ENCODE measurements around the gene HECW1. TPM values are rescaled to one million over a fixed set of nuclear protein-coding genes. Genes with fewer than 3 reads are reported as not detected.

Gene HECW1
- total and polyA plus RNA-seq, 4 donors, result 0.77 to 1.9 (median 1.0) TPM; not detected in 1

DNA sequence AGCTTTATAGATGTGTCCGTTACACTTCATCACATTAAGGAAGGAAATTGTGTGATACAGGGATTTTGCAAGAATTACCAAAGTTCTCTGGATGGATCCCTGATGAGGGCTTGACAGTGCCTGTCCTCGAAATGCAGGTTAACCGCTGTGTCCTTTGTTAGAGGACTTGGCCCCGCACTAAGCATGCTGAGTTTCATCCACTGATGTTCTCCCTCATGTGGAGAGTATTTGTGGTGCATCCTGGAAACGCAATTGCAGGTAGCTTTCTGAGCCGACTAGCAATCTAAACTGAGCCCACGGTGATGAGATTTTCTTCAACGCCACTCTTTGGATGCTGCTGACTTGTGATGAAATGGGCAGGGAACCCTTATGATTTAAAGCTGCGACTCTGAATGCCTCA is 398.6 kb downstream of the HECW1 start:
- Histone ChIP-seq H3K27me3 (ENCODE audit: control insufficient read depth in 1 of 2, insufficient read depth in 2 of 2, low read length in 1 of 2) (peaks cover 0 to 2% of the 10 kb centered on the region in 2 donors), H3K4me3 (ENCODE audit: low read length in 2 of 2) (no peak overlapping the region), H3K36me3 (ENCODE audit: control insufficient read depth in 1 of 2, insufficient read depth in 2 of 2, low read length in 1 of 2) (no peaks in the 10 kb centered on the region), H3K27ac (ENCODE audit: low read depth in 1 of 2, low read length in 2 of 2) (no peak overlapping the region), H3K9me3 (ENCODE audit: control insufficient read depth, low read length) (peaks cover 3% of the 10 kb centered on the region), H3K4me1 (ENCODE audit: control insufficient read depth in 1 of 2, insufficient read depth in 2 of 2, low read length in 2 of 2) (no peaks in the 10 kb centered on the region)
- DNase-seq, result no peak
- intact Hi-C loops (cut with DNase I), result no loop called here
- ATAC-seq (ENCODE audit: low FRiP score), result no peak
- WGBS, 2 donors, result 74 to 82% methylated on average over 9 of the region's 9 CpGs

DNA sequence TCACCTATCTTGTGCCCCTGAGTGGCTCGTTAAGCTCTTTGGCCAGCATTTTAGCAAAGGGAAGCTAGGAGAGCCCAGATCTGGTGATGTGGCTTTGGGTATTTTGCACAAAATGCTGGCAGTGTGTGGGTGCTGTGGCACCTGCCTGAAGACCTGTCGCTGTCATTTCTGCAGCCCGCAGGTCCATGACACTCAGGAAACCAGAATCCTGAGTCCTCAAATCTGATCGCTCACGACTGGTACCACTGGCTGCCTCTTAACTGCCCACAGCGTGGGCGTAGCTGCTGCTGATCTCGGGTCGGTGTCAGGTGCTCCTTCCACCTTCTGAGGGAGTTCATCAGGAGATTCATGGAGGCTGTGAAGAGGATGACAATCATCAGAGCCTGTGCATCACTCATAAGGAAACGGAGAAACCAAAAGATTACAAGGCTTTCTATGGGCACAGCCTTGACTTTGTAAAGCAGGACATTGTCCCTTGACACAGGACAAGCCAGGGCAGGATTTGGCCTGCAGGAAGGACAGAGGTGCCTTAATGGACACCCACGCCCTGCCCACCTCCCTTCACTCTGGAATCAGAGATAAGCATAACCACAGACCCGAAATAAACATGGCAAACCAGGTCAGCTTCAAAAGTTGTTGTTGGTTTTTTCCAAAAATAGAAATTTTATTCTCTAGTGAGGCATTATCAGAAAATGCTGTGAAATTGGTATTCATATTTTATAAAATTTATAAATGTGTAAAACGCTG is 399.5 kb downstream of the HECW1 start:
- intact Hi-C loops (cut with DNase I), result no loop called here
- 82 to 92% methylated on average over 13 of the region's 13 CpGs for WGBS, 2 donors

DNA sequence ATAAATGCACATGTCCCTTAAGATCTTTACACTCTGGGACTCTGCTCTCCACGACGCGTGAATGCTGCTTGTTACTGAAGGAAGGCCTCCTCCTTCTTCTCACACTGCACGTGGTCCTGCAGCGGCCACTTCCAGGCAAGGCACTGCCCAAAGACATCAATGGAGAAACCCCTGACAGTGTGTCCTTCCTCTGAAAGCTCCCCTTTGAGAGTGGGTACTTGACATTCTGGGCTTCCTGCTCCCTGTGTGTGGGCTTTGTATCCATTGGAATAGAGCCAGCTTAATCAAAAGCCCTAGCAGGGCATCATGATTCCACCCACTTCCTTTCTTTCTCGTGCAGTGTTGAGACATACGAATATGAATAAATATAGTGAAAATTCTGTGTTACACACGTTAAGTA is 400.8 kb downstream of the HECW1 start:
- Histone ChIP-seq H3K4me1 (ENCODE audit: control insufficient read depth in 1 of 2, insufficient read depth in 2 of 2, low read length in 2 of 2) (no peaks in the 10 kb centered on the region), H3K27ac (ENCODE audit: low read depth in 1 of 2, low read length in 2 of 2) (no peak overlapping the region), H3K36me3 (ENCODE audit: control insufficient read depth in 1 of 2, insufficient read depth in 2 of 2, low read length in 1 of 2) (no peaks in the 10 kb centered on the region), H3K4me3 (ENCODE audit: low read length in 2 of 2) (no peak overlapping the region), H3K9me3 (ENCODE audit: control insufficient read depth, low read length) (peaks cover 1% of the 10 kb centered on the region), H3K27me3 (ENCODE audit: control insufficient read depth in 1 of 2, insufficient read depth in 2 of 2, low read length in 1 of 2) (peaks cover 0 to 2% of the 10 kb centered on the region in 2 donors)
- no peak for ATAC-seq (ENCODE audit: low FRiP score)
- intact Hi-C loops (cut with DNase I), result no loop called here
- DNase-seq, result no peak
- 43 to 50% methylated on average over 8 of the region's 8 CpGs for WGBS, 2 donors

More for the DNA sequence above, 399.5 kb downstream of the HECW1 start:
- ATAC-seq (ENCODE audit: low FRiP score) (no peak), DNase-seq (no peak)
- Histone ChIP-seq H3K4me3 (ENCODE audit: low read length in 2 of 2) (no peak overlapping the region), H3K36me3 (ENCODE audit: control insufficient read depth in 1 of 2, insufficient read depth in 2 of 2, low read length in 1 of 2) (no peaks in the 10 kb centered on the region), H3K4me1 (ENCODE audit: control insufficient read depth in 1 of 2, insufficient read depth in 2 of 2, low read length in 2 of 2) (no peaks in the 10 kb centered on the region), H3K27ac (ENCODE audit: low read depth in 1 of 2, low read length in 2 of 2) (no peak overlapping the region), H3K9me3 (ENCODE audit: control insufficient read depth, low read length) (peaks cover 3% of the 10 kb centered on the region), H3K27me3 (ENCODE audit: control insufficient read depth in 1 of 2, insufficient read depth in 2 of 2, low read length in 1 of 2) (peaks cover 0 to 2% of the 10 kb centered on the region in 2 donors)

DNA sequence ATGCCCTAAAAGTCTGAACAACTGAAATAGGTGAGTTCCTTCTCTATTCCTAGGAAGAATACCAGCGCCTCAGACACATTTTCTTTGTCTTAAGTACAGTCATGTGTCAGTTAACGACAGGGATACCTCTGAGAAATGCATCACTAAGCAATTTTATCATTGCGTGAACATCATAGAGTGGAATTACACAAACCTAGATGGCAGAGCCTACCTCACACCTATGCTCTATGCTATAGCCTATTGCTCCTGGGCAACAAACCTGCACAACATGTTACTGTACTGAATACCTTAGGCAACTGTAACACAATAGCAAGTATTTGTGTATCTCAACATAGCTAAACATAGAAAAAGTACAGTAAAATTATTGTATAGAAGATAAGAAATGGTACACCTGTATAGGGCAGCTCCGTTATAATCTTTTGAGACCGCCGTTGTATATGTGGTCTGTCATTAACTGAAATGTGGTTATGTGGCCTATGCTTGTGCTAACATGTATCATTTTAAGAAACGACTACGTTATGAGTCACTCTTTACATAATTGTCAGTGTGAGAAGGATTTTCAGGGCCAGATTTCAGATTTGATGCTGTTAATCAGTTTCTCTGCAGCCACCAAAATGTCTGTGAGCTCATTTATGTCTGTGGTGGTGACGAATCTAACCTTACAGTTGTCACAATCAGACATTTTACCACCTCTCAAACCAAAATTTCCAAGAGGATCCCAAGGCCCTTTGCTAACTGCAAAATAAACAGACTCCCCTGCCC is 404.3 kb downstream of the HECW1 start:
- WGBS, 2 donors, result 85% methylated on average over 9 of the region's 9 CpGs

DNA sequence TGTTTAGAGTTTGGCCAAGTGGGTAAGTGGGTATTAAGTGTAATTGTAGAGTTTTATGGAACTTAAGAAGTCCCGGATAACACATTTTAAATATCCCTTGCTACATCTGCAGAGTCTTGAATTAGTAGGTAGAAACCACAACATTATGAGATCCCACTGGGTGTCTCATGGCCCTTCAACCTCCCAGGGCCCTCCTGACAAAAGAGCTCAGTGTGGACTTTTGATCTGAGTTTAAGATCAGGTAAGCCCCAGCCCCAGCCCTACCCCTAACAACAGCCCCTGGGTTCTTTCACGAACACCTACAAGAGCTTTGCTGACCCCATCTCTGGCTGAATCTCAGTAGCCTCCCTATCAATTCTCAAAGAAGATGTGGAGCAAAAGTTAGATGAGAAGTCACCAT is 405.0 kb downstream of the HECW1 start:
- Histone ChIP-seq H3K36me3 (ENCODE audit: control insufficient read depth in 1 of 2, insufficient read depth in 2 of 2, low read length in 1 of 2) (no peaks in the 10 kb centered on the region), H3K9me3 (ENCODE audit: control insufficient read depth, low read length) (no peaks in the 10 kb centered on the region), H3K4me3 (ENCODE audit: low read length in 2 of 2) (no peak overlapping the region), H3K4me1 (ENCODE audit: control insufficient read depth in 1 of 2, insufficient read depth in 2 of 2, low read length in 2 of 2) (no peaks in the 10 kb centered on the region), H3K27me3 (ENCODE audit: control insufficient read depth in 1 of 2, insufficient read depth in 2 of 2, low read length in 1 of 2) (peaks cover 0 to 2% of the 10 kb centered on the region in 2 donors), H3K27ac (ENCODE audit: low read depth in 1 of 2, low read length in 2 of 2) (no peak overlapping the region)
- no peak for DNase-seq
- ATAC-seq (ENCODE audit: low FRiP score), result no peak
- intact Hi-C loops (cut with DNase I), result no loop called here
- 64 to 67% methylated on average over 2 of the region's 2 CpGs for WGBS, 2 donors

More for the DNA sequence above, 404.3 kb downstream of the HECW1 start:
- H3K4me1 ChIP-seq (ENCODE audit: control insufficient read depth in 1 of 2, insufficient read depth in 2 of 2, low read length in 2 of 2), result no peaks in the 10 kb centered on the region
- H3K36me3 ChIP-seq (ENCODE audit: control insufficient read depth in 1 of 2, insufficient read depth in 2 of 2, low read length in 1 of 2), result no peaks in the 10 kb centered on the region
- ATAC-seq (ENCODE audit: low FRiP score) (no peak), DNase-seq (no peak)
- no peak overlapping the region for H3K27ac ChIP-seq (ENCODE audit: low read depth in 1 of 2, low read length in 2 of 2)
- intact Hi-C loops (cut with DNase I), result no loop called here
- H3K9me3 ChIP-seq (ENCODE audit: control insufficient read depth, low read length), result no peaks in the 10 kb centered on the region
- no peak overlapping the region for H3K4me3 ChIP-seq (ENCODE audit: low read length in 2 of 2)
- peaks cover 0 to 2% of the 10 kb centered on the region in 2 donors for H3K27me3 ChIP-seq (ENCODE audit: control insufficient read depth in 1 of 2, insufficient read depth in 2 of 2, low read length in 1 of 2)

DNA sequence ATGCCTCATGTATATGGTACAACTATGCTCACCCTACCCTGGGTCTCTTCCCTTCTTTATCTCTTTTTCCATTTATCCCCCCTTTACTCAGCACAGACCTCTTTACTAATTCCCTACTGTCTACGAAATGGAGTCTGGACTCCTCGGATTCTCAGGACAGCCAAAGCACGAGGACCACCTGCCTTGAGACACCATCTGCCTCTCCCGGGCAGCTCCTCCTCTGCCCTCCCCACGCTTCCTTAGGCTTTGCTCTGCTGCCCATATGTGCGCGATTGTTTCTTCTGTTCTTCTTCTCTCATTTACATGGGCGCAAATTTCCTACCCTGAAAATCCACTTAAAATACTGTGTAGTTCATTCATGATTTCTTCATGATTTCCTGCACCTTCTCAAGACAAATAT is 407.8 kb downstream of the HECW1 start:
- WGBS, 2 donors, result 86 to 87% methylated on average over 8 of the region's 8 CpGs
- Histone ChIP-seq H3K9me3 (ENCODE audit: control insufficient read depth, low read length) (no peaks in the 10 kb centered on the region), H3K36me3 (ENCODE audit: control insufficient read depth in 1 of 2, insufficient read depth in 2 of 2, low read length in 1 of 2) (no peaks in the 10 kb centered on the region), H3K4me3 (ENCODE audit: low read length in 2 of 2) (no peak overlapping the region), H3K27ac (ENCODE audit: low read depth in 1 of 2, low read length in 2 of 2) (no peak overlapping the region), H3K27me3 (ENCODE audit: control insufficient read depth in 1 of 2, insufficient read depth in 2 of 2, low read length in 1 of 2) (no peaks in the 10 kb centered on the region), H3K4me1 (ENCODE audit: control insufficient read depth in 1 of 2, insufficient read depth in 2 of 2, low read length in 2 of 2) (no peaks in the 10 kb centered on the region)
- no peak for ATAC-seq (ENCODE audit: low FRiP score)
- intact Hi-C loops (cut with DNase I), result no loop called here
- DNase-seq, result no peak

DNA sequence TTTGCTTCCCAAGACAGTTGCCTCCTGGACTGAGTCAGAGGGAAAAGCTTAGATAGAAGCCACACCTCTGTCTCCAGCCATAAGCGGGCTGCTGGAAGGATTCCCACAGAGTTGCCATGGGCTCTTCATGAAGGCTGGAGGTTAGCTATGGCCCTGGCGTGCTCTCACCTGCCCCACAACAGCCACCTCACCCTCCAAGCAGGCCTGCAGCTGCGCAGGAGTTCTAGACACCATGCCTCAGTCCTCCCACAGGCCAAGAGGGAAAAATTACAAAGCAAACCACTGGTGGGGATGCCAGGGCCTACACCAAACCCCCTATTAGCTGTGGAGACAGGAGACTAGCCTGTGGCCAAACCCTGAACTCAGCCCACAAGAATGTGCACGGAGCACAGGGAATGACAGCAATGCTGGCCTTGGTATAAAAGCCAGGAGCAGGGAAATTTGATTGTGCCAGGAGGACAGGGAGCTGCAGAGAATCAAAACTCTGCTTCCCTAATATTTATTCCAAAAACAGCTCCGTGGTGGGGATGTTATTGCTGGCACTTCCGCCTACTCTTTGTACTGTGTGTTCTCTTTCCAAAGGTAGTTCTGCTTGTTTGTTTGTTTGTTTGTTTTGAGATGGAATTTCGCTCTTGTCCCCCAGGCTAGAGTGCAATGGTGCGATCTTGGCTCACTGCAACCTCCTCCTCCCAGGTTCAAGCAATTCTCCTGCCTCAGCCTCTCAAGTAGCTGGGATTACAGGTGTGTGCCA is 410.1 kb downstream of the HECW1 start:
- 72% methylated on average over 8 of the region's 8 CpGs for WGBS, 2 donors
- H3K9me3 ChIP-seq (ENCODE audit: control insufficient read depth, low read length), result no peaks in the 10 kb centered on the region
- H3K27ac ChIP-seq (ENCODE audit: low read depth in 1 of 2, low read length in 2 of 2), result no peak overlapping the region
- no peaks in the 10 kb centered on the region for H3K36me3 ChIP-seq (ENCODE audit: control insufficient read depth in 1 of 2, insufficient read depth in 2 of 2, low read length in 1 of 2)
- no peak overlapping the region for H3K4me3 ChIP-seq (ENCODE audit: low read length in 2 of 2)
- intact Hi-C loops (cut with DNase I), result no loop called here
- DNase-seq (no peak), ATAC-seq (ENCODE audit: low FRiP score) (no peak)
- H3K27me3 ChIP-seq (ENCODE audit: control insufficient read depth in 1 of 2, insufficient read depth in 2 of 2, low read length in 1 of 2), result no peaks in the 10 kb centered on the region
- no peaks in the 10 kb centered on the region for H3K4me1 ChIP-seq (ENCODE audit: control insufficient read depth in 1 of 2, insufficient read depth in 2 of 2, low read length in 2 of 2)

DNA sequence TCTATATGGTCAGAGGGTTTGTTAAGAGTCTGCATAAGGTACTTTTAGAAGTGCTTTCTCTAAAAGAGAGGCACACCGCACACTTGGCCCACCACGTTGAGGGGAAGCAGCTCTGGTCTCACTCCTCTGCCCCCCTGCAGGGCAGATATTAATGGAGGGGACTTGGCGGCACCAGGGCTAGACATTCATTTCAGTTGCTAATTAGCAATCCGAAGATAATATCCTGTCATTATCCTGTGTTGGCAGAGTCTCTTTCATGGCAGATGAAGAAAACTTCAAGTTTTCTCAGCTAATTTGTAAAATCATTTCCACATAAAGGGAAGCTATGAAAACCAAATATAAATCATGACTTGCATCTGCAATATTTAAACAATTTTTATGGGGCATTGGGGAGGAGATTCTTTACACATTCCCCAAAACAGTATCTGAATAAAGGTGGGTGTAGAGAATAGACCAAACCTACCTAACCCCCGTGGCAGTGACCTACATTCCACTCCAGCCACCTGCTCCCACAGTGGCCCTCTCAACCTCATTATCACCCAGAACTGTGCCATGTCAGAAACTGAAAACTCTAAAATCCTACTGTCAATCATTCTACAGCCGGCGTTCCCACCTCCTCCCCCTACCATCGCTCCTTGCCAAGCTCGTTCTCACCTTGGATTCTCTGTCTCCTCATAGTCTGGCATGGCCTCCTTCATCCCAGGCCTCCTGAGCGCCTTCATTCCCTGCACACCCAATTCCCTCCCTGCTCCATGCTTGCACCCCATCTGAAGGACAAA is 416.3 kb downstream of the HECW1 start:
- 88 to 90% methylated on average over 10 of the region's 10 CpGs for WGBS, 2 donors
- Histone ChIP-seq H3K36me3 (ENCODE audit: control insufficient read depth in 1 of 2, insufficient read depth in 2 of 2, low read length in 1 of 2) (no peaks in the 10 kb centered on the region), H3K27me3 (ENCODE audit: control insufficient read depth in 1 of 2, insufficient read depth in 2 of 2, low read length in 1 of 2) (peaks cover 0 to 2% of the 10 kb centered on the region in 2 donors), H3K9me3 (ENCODE audit: control insufficient read depth, low read length) (no peaks in the 10 kb centered on the region), H3K4me1 (ENCODE audit: control insufficient read depth in 1 of 2, insufficient read depth in 2 of 2, low read length in 2 of 2) (no peaks in the 10 kb centered on the region), H3K27ac (ENCODE audit: low read depth in 1 of 2, low read length in 2 of 2) (no peak overlapping the region), H3K4me3 (ENCODE audit: low read length in 2 of 2) (no peak overlapping the region)
- DNase-seq (no peak), ATAC-seq (ENCODE audit: low FRiP score) (no peak)
- intact Hi-C loops (cut with DNase I), result no loop called here

Measured in aorta (tissue), 5 donors.